ENCODE results near the gene CLPSL1.

DNA sequence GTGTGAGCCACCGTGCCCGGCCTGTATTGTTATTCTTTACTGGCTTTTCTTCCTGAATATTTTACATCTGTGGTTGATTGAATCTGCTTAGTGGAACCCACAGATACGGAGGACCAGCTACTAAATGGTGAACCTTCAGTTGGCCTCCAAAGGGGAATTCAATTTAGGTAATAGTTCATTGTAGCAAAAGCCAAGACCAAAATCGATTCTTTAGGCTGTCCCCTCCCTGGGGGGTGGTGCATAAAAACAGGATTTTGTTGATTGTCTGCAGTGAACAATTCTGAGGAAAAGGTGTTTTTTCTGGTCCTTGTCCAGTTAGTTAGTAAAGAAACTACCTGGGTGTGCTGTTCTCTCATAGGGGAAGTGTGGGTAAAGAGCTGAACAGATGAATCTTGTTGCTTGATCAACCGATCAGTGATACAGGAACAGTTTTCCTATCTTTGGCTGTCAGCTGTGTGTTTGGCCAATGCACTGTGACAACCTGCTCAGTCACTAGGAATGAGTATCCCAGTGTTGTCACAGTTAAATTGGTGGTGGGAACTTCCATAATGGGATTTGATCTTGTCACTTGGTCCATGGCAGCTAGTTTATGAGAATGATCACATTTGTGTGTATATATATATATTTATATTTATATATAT, 43.9 kb downstream of the CLPSL1 start:
- TF ChIP-seq, protein P1, sequence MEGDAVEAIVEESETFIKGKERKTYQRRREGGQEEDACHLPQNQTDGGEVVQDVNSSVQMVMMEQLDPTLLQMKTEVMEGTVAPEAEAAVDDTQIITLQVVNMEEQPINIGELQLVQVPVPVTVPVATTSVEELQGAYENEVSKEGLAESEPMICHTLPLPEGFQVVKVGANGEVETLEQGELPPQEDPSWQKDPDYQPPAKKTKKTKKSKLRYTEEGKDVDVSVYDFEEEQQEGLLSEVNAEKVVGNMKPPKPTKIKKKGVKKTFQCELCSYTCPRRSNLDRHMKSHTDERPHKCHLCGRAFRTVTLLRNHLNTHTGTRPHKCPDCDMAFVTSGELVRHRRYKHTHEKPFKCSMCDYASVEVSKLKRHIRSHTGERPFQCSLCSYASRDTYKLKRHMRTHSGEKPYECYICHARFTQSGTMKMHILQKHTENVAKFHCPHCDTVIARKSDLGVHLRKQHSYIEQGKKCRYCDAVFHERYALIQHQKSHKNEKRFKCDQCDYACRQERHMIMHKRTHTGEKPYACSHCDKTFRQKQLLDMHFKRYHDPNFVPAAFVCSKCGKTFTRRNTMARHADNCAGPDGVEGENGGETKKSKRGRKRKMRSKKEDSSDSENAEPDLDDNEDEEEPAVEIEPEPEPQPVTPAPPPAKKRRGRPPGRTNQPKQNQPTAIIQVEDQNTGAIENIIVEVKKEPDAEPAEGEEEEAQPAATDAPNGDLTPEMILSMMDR (IDR thresholded peaks at IDR 0.05; ENCODE audit: insufficient read depth, low read length), result no peak
- no peak for TF ChIP-seq SPI1 (IDR thresholded peaks at IDR 0.05; ENCODE audit: borderline replicate concordance, low read depth)
- no peak for TF ChIP-seq REST (IDR thresholded peaks at IDR 0.05; ENCODE audit: insufficient replicate concordance, low read depth)
- no peak for TF ChIP-seq GABPA (IDR thresholded peaks at IDR 0.05; ENCODE audit: low read depth)
- no peak for TF ChIP-seq POLR2AphosphoS5 (IDR thresholded peaks at IDR 0.05; ENCODE audit: low read depth)
